BLaER1 treated with 17β-estradiol and CSF1 and Interleukin-3, amounts not matched to agents 10 nM and 100 nM (cell line): ENCODE data around the gene UBE2V1.

Experiments used
- H3K27ac ChIP-seq, 11 experiments: shearing (Covaris generic); formaldehyde crosslinking; 2 replicates each; pipeline ENCODE4 v1.8.1; 2022
- H3K27me3 ChIP-seq, 11 experiments: shearing (Covaris generic); formaldehyde crosslinking; 2 replicates each; pipeline ENCODE4 v1.8.1; 2022
- H3K36me3 ChIP-seq, 11 experiments: shearing (Covaris generic); formaldehyde crosslinking; 2 replicates each; pipeline ENCODE4 v1.8.1; 2022
- H3K4me1 ChIP-seq, 10 experiments: shearing (Covaris generic); formaldehyde crosslinking; 2 replicates each; pipeline ENCODE4 v1.8.1; 2022
- H3K4me2 ChIP-seq, 11 experiments: shearing (Covaris generic); formaldehyde crosslinking; 2 replicates each; pipeline ENCODE4 v1.8.1; 2022
- H3K4me3 ChIP-seq, 10 experiments: shearing (Covaris generic); formaldehyde crosslinking; 2 replicates each; pipeline ENCODE4 v1.8.1; 2022
- H3K9ac ChIP-seq, 11 experiments: shearing (Covaris generic); formaldehyde crosslinking; 2 replicates each; pipeline ENCODE4 v1.8.1; 2022
- H3K9me3 ChIP-seq, 11 experiments: shearing (Covaris generic); formaldehyde crosslinking; replicated peaks in 1 of 11; 2 replicates each; pipeline ENCODE4 v1.8.1; 2022
- H4K20me1 ChIP-seq, 11 experiments: shearing (Covaris generic); formaldehyde crosslinking; 2 replicates each; pipeline ENCODE4 v1.8.1; 2022
- Cebpa-rat ChIP-seq, 11 experiments: shearing (Covaris generic); IDR thresholded peaks; 2 replicates each; pipeline ENCODE4 v1.8.1; 2022

The UBE2V1 gene

DNA sequence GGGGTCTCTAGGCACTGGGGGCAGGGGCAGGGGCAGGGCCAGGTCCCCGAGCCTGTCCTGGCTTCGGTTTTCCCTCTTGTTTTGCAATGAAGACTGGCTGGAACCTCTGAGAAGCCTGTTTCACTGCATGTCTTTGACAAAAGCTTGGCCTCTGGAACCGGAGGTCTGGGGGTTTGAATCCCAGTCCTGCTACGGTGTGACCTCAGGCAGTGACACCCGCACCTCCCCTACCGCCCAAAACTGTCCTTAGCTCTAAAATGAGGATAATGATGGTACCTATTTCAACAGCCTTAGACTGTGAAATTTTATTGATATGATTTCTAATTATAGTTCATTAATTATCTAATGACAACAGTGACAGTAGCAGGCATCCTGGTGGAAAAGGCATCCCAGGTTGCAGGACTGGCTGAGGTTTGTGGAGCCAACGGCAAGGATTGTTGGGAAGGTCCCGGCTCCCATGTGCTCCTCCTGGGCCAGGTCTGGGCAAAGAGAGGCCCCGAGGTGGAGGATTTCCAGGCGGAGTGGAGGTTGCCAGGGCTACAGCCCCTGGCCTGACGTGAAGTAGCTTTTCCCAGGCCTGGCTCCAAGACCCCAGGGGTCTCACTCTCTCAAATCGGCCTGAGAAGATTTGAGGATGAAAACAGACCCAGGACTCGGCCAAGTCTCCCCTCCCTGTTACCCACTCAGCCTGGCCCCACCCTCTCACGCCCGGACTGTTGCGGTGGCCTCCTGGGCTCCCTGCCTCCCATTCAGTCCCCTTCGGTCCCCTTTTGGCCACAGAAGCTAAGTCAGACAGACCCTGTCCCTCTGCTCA lies 72.3 kb downstream of the UBE2V1 start:
- H3K36me3 ChIP-seq = no peaks in the 10 kb centered on the region
- H3K27me3 ChIP-seq = no peaks in the 10 kb centered on the region
- H3K4me1 ChIP-seq = peaks cover 51 to 95% (median 79%) of the 10 kb centered on the region in 10 experiments
- peak overlapping the region; percentile 69 to 84 (median 77) for H3K9ac ChIP-seq
- H3K4me3 ChIP-seq = peak overlapping the region in 5 of 10 experiments; percentile 11 to 38 (median 32); a peak in 6 of 20 replicates
- no peaks in the 10 kb centered on the region for H4K20me1 ChIP-seq
- peak overlapping the region; percentile 55 to 91 (median 88) for H3K4me2 ChIP-seq
- H3K27ac ChIP-seq = peak overlapping the region; percentile 63 to 99 (median 90)
- H3K9me3 ChIP-seq = no peaks in the 10 kb centered on the region
- no peak for TF ChIP-seq Cebpa-rat (IDR thresholded peaks at IDR 0.05)

DNA sequence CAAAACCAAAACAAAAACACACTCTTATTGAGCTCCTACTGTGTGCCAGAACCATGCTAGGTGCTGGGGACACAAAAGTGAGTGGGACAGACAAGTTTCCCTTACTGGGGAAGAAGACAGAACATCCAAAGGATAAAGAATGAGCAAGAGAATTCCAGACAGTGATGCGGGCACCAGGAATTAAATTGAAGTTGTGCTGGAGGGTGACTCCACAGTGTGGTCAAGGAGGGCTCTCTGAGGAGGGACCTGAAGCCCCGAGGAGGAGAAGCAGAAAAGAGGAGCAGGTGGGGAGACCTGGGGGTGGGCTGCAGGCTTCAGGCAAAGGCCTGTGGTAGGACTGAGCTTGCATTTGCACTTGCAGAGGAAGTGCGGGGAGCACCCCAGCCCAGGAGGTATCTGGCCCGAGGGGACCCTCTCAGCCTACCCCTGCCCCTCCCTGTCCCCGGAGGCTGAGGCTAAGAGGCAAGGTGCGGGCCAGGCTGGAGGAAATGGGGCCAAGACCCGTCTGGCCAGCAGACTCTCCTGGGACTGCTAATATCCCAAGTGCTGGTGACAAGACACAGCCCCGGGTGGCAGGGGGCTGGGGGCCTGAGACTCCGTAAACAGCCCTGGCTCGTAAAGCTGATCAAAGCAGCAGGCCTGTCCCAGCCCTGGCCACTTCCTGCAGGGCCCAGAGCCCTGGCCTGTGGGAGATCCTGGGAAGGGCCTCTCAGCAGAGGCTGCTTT lies 73.1 kb downstream of the UBE2V1 start:
- TF ChIP-seq Cebpa-rat (IDR thresholded peaks at IDR 0.05) = no peak
- Histone ChIP-seq H3K4me1 (peaks cover 50 to 94% (median 72%) of the 10 kb centered on the region in 10 experiments), H3K4me2 (peak overlapping the region; percentile 55 to 91 (median 88)), H3K9me3 (no peaks in the 10 kb centered on the region), H3K4me3 (peak overlapping the region in 4 of 10 experiments; percentile 11 to 38 (median 26); a peak in 6 of 20 replicates), H3K36me3 (no peaks in the 10 kb centered on the region), H3K9ac (peak overlapping the region; percentile 69 to 84 (median 77); a peak in 21 of 22 replicates), H3K27ac (peak overlapping the region; percentile 63 to 99 (median 90); a peak in 20 of 22 replicates), H4K20me1 (no peaks in the 10 kb centered on the region), H3K27me3 (no peaks in the 10 kb centered on the region)

DNA sequence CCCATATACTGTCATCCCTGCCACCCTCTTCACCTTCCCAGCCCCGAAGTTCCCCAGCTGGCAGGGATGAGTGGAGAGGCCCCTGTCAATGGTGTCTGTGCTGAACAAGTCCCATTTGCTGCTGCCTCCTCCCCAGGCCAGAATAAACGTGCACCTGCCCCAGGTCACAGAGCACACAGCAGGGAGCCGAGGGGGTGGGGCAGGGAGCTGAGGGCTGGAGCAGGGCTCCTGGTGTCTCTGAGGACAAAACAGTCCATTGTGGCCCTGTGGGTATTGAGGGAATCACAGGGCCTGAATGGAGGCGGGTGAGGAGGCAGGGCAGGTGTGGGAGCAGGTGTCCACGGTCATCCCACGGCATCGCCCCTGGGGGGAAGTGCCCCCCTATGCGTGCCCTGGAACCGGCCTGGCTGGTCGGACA lies 74.4 kb downstream of the UBE2V1 start:
- peaks cover 50 to 94% (median 68%) of the 10 kb centered on the region in 10 experiments for H3K4me1 ChIP-seq
- TF ChIP-seq Cebpa-rat (IDR thresholded peaks at IDR 0.05) = no peak
- H3K4me2 ChIP-seq = peak overlapping the region in 6 of 11 experiments; percentile 24 to 52 (median 34); a peak in 10 of 22 replicates
- peak overlapping the region in 2 of 11 experiments; percentile 25 to 38; a peak in 2 of 22 replicates for H3K27ac ChIP-seq
- no peaks in the 10 kb centered on the region for H3K9me3 ChIP-seq
- no peaks in the 10 kb centered on the region for H4K20me1 ChIP-seq
- H3K27me3 ChIP-seq = no peaks in the 10 kb centered on the region
- no peaks in the 10 kb centered on the region for H3K36me3 ChIP-seq
- no peak overlapping the region for H3K9ac ChIP-seq
- H3K4me3 ChIP-seq = no peak overlapping the region

DNA sequence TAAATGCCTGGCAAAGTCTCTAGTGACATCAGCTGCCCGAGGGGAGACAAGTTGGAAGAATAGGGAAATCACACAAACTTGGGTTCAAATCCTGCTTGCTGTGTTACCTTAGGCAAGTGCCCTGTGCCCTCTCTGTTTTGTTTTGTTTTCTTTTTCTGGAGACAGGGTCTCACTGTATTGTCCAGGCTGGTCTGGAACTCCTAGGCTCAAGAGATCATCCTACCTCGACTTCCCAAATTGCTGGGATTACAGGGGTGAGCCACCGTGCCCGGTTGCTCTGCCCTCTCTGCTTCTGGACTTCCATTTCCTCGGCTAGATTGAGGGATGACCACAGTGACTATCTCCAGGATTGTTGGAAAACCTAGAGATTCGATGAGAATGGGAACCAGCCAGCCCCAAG lies 74.8 kb downstream of the UBE2V1 start:
- Histone ChIP-seq H3K9ac (no peak overlapping the region), H3K27ac (peak overlapping the region in 2 of 11 experiments; percentile 25 to 38; a peak in 2 of 22 replicates), H3K27me3 (no peaks in the 10 kb centered on the region), H3K4me2 (peak overlapping the region in 6 of 11 experiments; percentile 24 to 52 (median 34); a peak in 7 of 22 replicates), H3K4me1 (peaks cover 48 to 94% (median 68%) of the 10 kb centered on the region in 10 experiments), H4K20me1 (no peaks in the 10 kb centered on the region), H3K4me3 (no peak overlapping the region), H3K36me3 (no peaks in the 10 kb centered on the region), H3K9me3 (no peaks in the 10 kb centered on the region)
- no peak for TF ChIP-seq Cebpa-rat (IDR thresholded peaks at IDR 0.05)

DNA sequence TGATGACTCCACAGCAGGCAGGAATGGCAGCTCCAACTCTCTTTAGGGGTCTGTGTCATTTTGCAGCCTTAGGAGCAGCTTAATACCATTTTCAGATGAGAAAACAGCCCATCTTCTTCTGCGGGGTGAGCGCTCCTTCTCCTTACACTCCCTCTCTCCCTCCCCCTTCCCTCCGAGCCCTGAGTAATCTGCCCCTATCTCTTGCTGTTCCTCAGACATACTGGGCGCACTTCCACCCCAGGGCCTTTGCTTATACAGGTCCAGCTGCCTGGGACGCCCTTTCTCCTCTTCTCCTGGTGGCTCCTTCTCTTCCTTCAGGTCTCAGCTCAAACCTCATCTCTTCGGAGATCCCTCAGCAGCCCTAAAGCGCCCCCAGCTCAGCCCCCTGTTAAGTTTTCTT lies 75.4 kb downstream of the UBE2V1 start:
- Histone ChIP-seq H3K4me1 (peaks cover 42 to 88% (median 64%) of the 10 kb centered on the region in 10 experiments), H3K4me2 (no peak overlapping the region; a peak in 1 of 22 replicates), H3K27ac (peak overlapping the region in 3 of 11 experiments; percentile 13 to 37 (median 25); a peak in 5 of 22 replicates)

DNA sequence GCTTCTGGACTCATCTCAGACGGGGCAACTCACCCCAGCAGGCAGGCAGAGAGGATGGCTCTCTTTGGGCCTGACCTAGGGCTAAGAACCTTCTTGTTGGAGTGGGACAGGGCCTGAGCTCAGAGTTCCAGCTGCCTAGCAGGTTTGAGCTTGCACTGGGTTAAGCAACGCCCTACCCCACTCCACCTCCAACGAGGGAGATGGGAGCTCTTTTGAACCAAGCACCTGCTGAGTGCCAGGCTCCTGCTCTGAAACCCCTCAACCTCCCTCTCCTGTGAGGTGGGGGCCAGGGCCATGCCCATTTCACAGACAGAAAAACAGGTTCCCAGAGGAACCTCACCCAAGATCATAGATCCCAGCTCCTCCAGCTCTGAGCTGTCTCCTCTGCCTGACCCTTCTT lies 75.8 kb downstream of the UBE2V1 start:
- Histone ChIP-seq H3K4me2 (peak overlapping the region in 1 of 11 experiments; percentile 0; a peak in 1 of 22 replicates), H3K27me3 (no peaks in the 10 kb centered on the region), H3K36me3 (no peaks in the 10 kb centered on the region), H3K4me1 (peaks cover 38 to 84% (median 59%) of the 10 kb centered on the region in 10 experiments), H3K9ac (peak overlapping the region in 3 of 11 experiments; percentile 5 to 28 (median 15); a peak in 2 of 22 replicates), H3K4me3 (no peak overlapping the region), H4K20me1 (no peaks in the 10 kb centered on the region), H3K27ac (peak overlapping the region in 4 of 11 experiments; percentile 2 to 37 (median 17); a peak in 6 of 22 replicates), H3K9me3 (no peaks in the 10 kb centered on the region)
- no peak for TF ChIP-seq Cebpa-rat (IDR thresholded peaks at IDR 0.05)

More for the DNA sequence above, 75.4 kb downstream of the UBE2V1 start:
- Histone ChIP-seq H3K36me3 (no peaks in the 10 kb centered on the region), H3K9me3 (no peaks in the 10 kb centered on the region), H3K27me3 (no peaks in the 10 kb centered on the region), H4K20me1 (no peaks in the 10 kb centered on the region), H3K4me3 (no peak overlapping the region), H3K9ac (peak overlapping the region in 3 of 11 experiments; percentile 5 to 28 (median 15); a peak in 1 of 22 replicates)
- no peak for TF ChIP-seq Cebpa-rat (IDR thresholded peaks at IDR 0.05)

DNA sequence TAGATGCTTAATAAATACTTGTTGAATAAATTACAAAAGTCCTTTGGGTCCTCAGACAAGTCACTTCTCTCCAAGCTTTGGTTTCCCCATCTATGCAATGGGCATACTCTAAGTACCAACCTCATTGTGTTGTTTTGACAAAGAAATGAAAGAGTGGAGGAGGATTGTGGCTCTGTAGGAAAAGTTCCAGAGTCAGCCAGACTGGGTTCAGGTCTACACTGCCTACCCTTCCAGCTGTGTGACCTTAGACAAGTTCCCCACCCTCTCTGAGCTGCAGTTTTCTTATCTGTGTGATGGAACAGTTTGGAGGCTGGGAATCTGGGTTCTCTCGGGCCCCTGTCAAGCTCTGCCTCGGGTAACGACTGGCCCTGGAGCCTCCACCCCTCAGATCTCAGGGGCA lies 76.2 kb downstream of the UBE2V1 start:
- Histone ChIP-seq H3K36me3 (no peaks in the 10 kb centered on the region), H3K27me3 (no peaks in the 10 kb centered on the region), H3K4me1 (peaks cover 33 to 79% (median 55%) of the 10 kb centered on the region in 10 experiments), H3K27ac (peak overlapping the region in 4 of 11 experiments; percentile 2 to 37 (median 17); a peak in 4 of 22 replicates), H3K9ac (0 out of 22 replicates have a peak overlapping the region, but pooled peaks of 1 of the 11 experiments have one; percentile 15), H3K4me3 (no peak overlapping the region), H4K20me1 (no peaks in the 10 kb centered on the region), H3K4me2 (peak overlapping the region in 3 of 11 experiments; percentile 0 to 33 (median 5); a peak in 3 of 22 replicates), H3K9me3 (no peaks in the 10 kb centered on the region)
- TF ChIP-seq Cebpa-rat (IDR thresholded peaks at IDR 0.05) = no peak

DNA sequence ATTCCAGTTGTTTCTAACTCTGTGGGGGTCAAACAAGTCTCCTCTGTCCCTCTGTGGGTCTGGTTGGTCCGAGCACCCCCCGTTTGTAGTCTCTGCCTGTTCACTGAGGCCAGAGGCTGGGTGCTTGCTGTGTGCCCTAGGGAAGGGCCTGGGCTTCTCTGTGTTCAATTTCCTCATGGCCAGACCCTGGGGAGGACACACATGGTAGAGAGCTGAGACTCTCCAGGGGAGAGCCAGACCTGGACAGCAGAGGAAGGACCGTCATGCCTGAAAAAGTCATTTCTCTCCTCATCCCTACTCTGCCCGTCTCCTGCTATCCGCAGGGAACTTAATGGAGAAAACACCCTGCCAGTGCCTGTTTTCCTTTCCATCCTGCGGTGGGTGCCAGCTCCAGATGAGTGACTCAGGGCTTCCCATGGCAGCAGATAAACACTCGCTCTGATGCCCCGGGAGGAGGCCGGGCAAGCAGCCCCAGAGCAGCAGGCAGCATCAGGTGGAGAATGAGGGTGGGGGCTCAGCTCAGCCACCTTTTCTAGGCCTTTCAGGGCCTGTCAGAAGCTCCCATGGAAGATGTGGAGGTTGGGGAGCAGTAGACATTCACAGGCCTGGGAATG lies 78.3 kb downstream of the UBE2V1 start:
- no peaks in the 10 kb centered on the region for H3K27me3 ChIP-seq
- TF ChIP-seq Cebpa-rat (IDR thresholded peaks at IDR 0.05) = no peak
- H4K20me1 ChIP-seq = no peaks in the 10 kb centered on the region
- peak overlapping the region in 6 of 11 experiments; percentile 4 to 36 (median 24); a peak in 5 of 22 replicates for H3K9ac ChIP-seq
- H3K4me2 ChIP-seq = peak overlapping the region in 5 of 11 experiments; percentile 25 to 75 (median 67); a peak in 9 of 22 replicates
- H3K27ac ChIP-seq = peak overlapping the region in 7 of 11 experiments; percentile 26 to 41 (median 33); a peak in 10 of 22 replicates
- no peaks in the 10 kb centered on the region for H3K36me3 ChIP-seq
- peaks cover 13 to 78% (median 41%) of the 10 kb centered on the region in 10 experiments for H3K4me1 ChIP-seq
- no peak overlapping the region for H3K4me3 ChIP-seq
- no peaks in the 10 kb centered on the region for H3K9me3 ChIP-seq
